SIG-M5 treated with dmso at 0.1 percent for 504 hours (cell line): ENCODE measurements around the gene C20orf173.
"Not testable (repeated sequence)": the region's sequence is repeated elsewhere in the genome, so short reads cannot be mapped to it uniquely, and the experiment has no call there.

Source experiments
- DNase-seq: peaks from one replicate; lab custom pipeline; 2025; ENCODE audit not compliant: unreplicated experiment; lab: John Stamatoyannopoulos, UW

The C20orf173 gene

GRCh38 chr20:35529552-35529951, at the start of gene C20orf173:
C20orf173 (minus strand) TSS chr20:35529652; CDS start chr20:35529373, 279 bp downstream.
- no peak for DNase-seq

- DNase-seq = no peak
These were observed 49.7 kb upstream of the C20orf173 start for GRCh38 chr20:35579196-35579595.

GRCh38 chr20:35578469-35578868, 49.0 kb upstream of the C20orf173 start:
- no peak for DNase-seq

DNA sequence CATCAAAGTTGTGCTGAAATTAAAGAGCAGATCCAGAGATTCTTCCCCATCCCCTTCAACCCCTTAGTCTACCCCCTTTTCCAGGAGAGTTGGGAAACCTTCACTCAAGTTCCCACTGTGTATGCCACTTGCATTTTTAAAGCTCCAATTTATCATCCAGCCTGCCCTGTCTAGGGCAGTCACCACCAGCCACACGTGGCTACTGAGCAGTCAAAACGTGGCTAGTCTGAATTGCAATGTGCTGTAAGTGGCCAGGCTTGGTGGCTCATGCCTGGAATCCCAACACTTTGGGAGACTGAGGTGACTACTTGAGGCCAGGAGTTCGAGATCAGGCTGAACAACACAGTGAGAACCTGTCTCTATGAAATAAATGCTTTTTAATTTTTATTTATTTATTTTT, 47.4 kb upstream of the C20orf173 start:
- DNase-seq = no peak

GRCh38 chr20:35575958-35576357, 46.5 kb upstream of the C20orf173 start:
- DNase-seq = peak; percentile 53

GRCh38 chr20:35572838-35573237, 43.4 kb upstream of the C20orf173 start:
- DNase-seq = no peak

GRCh38 chr20:35571555-35571954, 42.1 kb upstream of the C20orf173 start:
- DNase-seq = no peak

DNA sequence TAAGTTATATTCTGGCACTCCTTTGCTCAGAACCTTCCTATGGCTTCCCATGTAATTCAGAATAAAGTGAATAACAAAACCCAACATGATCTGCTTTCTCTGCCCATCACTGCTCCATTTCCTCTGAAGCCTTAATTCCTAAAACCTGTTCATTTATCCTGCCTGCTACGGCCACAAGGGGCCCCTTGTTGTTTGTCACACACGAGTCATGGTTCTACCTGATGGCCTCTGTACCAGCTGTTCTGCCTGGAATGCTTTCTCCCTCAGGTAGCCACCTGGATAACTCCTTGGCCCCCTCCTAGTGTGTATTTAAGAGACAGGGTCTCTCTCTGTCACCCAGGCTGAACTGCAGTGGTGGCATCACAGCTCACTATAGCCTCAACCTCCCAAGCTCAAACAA, 39.2 kb upstream of the C20orf173 start:
- peak; percentile 22 for DNase-seq

DNA sequence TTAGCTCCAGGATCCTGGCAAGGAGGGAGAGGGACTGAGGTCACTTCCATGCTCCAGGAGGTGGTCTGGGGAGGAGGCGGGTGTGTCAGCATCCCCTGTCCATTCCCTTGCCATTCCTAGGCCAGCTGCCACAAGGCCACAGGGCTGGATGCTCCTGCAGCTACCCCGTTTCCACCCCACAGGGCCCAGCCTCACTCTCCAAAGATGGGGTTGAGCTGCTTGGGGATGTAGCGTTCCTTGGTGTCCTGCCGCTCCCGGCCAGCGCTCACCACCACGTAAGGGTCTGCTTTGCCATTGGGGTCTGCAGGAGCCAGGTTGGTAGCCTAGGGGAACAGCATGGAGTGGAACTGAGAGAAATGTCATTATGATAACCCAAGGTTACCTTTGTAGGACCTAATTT, 35.5 kb upstream of the C20orf173 start:
- DNase-seq = no peak

- no peak for DNase-seq
These were observed 34.4 kb upstream of the C20orf173 start for GRCh38 chr20:35563834-35564233.

- no peak for DNase-seq
These were observed 33.2 kb upstream of the C20orf173 start for GRCh38 chr20:35562541-35563110.

GRCh38 chr20:35561671-35562070, 32.2 kb upstream of the C20orf173 start:
- no peak for DNase-seq

- DNase-seq = peak; percentile 17
These were observed 31.8 kb upstream of the C20orf173 start for GRCh38 chr20:35561268-35561667.

GRCh38 chr20:35560541-35560940, 31.1 kb upstream of the C20orf173 start:
- no peak for DNase-seq

GRCh38 chr20:35560105-35560511, 30.7 kb upstream of the C20orf173 start:
- no peak for DNase-seq

DNA sequence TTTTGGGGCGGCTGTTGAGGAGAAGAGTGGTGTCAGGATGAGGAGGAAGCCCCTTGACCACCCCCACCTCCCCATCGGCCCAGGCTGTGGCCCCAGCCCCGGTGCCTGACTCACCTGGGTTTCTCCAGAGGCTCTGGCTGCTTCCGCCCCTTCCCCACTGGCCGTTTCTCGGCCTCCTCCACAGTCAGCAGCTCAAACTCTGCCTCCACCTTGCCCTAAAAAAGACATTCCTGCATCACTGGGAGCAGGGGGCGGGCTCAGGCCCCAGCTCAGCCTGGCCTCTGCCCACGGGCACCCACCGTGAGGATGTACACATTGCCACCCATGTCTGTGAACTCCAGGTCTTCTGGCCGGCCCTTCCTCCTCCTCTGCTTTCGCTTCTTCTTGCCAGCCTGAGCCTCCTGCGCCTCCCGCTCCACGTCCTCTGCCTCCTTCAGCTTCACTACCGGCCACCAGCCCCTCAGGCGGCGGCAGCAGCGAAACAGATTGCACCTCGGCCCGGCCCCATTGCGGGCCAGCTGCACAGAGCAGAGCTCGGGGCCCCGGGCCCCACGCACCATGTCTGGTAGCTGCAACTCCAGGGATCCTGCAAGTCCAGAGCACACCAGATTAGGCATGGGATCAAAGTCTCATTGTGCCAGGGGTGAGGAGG, 29.7 kb upstream of the C20orf173 start:
- DNase-seq = no peak

DNA sequence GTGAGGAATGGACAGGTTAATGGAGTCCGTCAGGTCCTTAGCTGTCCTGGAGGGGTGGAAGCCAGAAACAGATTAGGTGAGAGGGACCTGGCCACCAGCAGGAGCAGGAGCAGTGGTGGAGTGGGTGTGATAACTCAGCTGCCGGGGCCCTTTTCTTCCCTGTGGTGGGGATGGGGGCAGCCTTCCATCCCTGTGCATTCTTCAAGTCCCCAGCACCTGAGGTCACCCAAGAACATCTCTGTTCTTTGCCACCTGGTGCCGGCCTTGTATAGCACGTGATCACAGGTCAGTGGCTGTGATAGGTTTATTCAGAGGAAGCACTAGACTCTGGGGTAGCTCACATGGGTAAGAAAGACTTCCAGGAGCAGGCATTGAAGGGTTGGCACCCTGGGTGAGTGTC, 29.0 kb upstream of the C20orf173 start:
- no peak for DNase-seq

GRCh38 chr20:35556871-35557270, 27.4 kb upstream of the C20orf173 start:
- no peak for DNase-seq

DNA sequence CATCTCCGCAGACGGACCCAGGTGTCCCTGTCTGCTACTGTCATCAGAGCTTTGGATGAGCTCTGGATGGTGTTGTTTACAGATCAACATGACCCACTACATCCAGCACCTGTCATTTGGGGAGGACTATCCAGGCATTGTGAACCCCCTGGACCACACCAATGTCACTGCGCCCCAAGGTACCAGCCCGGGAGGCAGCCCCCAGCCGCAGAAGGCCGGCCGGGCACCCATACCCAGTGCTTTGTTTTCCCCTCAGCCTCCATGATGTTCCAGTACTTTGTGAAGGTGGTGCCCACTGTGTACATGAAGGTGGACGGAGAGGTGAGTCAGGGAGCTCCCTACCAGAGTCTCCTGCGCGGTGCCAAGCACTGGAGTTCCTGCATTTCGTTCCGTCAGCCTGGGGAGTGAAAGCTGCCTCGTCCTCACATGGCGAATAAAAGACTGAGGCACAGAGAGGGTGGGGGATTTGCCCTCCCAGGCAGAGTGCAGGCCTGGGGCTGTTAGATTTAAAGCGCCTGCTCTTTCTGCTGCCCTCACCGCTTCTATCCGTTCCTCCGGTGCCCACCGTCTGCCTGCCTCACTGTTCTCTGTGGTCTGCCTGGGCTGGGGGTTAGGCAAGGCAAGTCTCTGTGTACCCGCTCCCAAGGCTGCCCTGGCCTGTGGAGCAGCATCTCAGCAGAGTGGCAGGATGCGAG, 26.6 kb upstream of the C20orf173 start:
- no peak for DNase-seq

GRCh38 chr20:35555461-35555860, 26.0 kb upstream of the C20orf173 start:
- not testable (repeated sequence) for DNase-seq

DNA sequence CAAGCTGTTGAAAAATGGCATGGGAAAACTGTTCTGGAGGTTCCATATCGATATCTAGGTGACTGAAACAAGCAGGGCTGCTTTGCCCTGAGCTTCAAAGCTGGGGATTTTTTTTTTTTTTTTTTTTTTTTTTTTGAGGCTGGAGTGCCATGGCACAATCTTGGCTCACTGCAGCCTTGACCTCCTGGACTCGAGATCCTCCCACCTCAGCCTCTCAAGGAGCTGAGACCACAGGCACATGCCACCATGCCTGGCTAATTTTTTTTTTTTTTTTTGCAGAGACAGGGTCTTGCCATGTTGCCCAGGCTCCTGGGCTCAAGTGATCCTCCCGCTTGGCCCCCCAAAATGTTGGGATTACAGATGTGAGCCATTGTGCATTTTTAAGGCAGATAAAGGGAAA, 23.5 kb upstream of the C20orf173 start:
- DNase-seq = no peak

GRCh38 chr20:35551503-35551902, 22.1 kb upstream of the C20orf173 start:
- no peak for DNase-seq
